Peyer's patch (tissue), 4 donors: Measurements from ENCODE around the gene CHST15.

Experiments used
- POLR2A ChIP-seq, 2 donors: fragments of 450-650 bp; IDR thresholded peaks; one replicate each; pipeline ENCODE4 v1.5.1; 2017; ENCODE audit warnings: antibody characterized with exemption in 2 of 2, mild to moderate bottlenecking in 2 of 2, moderate library complexity in 2 of 2
- TF ChIP-seq, protein P1 (sequence below), 6 experiments: fragments of 450-650 bp in 4 of 6; fragments of 200-600 bp in 2 of 6; sonication (generic) in 1 of 6; IDR thresholded peaks; one replicate each; pipeline ENCODE4 v1.5.1; 2017 to 2019; ENCODE audit warnings: antibody characterized with exemption in 6 of 6, mild to moderate bottlenecking in 3 of 6, moderate library complexity in 1 of 6

DNA sequence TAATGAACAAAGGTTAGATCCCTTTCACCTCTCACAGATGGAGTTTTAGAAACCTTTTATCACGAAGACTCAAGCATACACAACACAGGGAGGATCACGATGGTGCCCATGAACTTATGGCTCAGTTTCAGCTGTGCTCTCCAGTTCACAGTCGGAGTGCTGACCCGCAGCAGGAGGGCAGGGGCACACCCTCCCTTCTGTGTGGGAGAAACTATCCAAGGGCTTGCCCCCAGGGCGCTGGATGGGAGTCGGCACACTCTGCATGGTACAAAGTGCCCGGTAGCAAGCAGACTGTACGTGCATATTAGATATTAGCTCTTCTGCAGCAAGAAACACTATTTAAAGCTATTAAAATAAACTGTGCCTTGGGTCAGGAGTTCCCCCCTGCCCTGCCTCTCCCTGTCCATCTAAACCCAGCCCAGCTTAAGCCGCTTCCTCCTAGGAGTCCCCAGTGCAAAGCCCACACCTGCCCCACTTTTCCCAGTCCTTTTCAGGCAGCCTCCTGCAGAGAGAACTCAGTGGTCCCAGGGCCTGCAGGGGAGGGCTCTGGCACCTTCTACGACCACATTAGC is 76.5 kb downstream of the CHST15 start:
- TF ChIP-seq, protein P1, sequence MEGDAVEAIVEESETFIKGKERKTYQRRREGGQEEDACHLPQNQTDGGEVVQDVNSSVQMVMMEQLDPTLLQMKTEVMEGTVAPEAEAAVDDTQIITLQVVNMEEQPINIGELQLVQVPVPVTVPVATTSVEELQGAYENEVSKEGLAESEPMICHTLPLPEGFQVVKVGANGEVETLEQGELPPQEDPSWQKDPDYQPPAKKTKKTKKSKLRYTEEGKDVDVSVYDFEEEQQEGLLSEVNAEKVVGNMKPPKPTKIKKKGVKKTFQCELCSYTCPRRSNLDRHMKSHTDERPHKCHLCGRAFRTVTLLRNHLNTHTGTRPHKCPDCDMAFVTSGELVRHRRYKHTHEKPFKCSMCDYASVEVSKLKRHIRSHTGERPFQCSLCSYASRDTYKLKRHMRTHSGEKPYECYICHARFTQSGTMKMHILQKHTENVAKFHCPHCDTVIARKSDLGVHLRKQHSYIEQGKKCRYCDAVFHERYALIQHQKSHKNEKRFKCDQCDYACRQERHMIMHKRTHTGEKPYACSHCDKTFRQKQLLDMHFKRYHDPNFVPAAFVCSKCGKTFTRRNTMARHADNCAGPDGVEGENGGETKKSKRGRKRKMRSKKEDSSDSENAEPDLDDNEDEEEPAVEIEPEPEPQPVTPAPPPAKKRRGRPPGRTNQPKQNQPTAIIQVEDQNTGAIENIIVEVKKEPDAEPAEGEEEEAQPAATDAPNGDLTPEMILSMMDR (IDR thresholded peaks at IDR 0.05), result no peak
- TF ChIP-seq POLR2A (IDR thresholded peaks at IDR 0.05), result no peak
